DOHH2 (cell line): ENCODE data around the gene AXIN1.

Experiments used
- CTCF ChIP-seq: fragments of 200-600 bp; sonication (generic); IDR thresholded peaks from one replicate; pipeline ENCODE4 v1.5.1; 2014; ENCODE audit warnings: antibody characterized with exemption, mild to moderate bottlenecking, low read depth, low read length; ENCODE audit not compliant: poor library complexity, severe bottlenecking
- EZH2phosphoT487 ChIP-seq: fragments of 200-600 bp; sonication (generic); IDR thresholded peaks from 2 replicates; pipeline ENCODE4 v1.6.1; 2017; ENCODE audit warnings: borderline replicate concordance, mild to moderate bottlenecking, antibody characterized with exemption, low read length, moderate library complexity, mixed read lengths

DNA sequence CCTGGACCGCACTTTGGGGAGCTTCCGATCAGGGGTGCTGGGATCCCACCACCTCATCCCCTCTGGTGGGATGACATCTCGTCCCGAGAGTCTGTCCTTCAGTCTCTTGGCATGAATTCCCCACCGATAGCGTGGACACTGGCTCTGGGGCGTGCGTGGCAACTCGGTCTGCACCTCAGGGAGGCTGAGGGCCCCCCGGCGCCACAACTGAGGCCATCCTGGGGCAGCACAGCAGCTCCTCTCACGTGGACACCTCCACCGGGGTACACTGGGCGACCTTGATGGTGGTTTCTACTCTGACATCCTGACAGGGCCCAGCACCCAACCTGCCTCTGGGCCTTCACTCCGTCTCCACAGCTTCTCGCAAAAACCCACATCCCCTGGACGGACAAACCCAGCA is 61.0 kb downstream of the AXIN1 start:
- TF ChIP-seq CTCF (no peak), EZH2phosphoT487 (no peak)
